Caco-2 (cell line): ENCODE data around the gene MYO15A. TPM values are rescaled to one million over a fixed set of nuclear protein-coding genes. Genes with fewer than 3 reads are reported as not detected.
A peak's percentile ranks its signal among the peaks of the same experiment; 100 is the strongest.

Experiments
- BruUV-seq: library from RNA; stranded (reverse); fragments of 400-500 nt; replicated peaks from 2 replicates; lab custom pipeline; 2021; lab: Mats Ljungman, UMichigan
- CTCF ChIA-PET: fragments of 300-600 bp; sonication (Branson Sonifier 250); formaldehyde crosslinking; loops from one replicate; lab custom pipeline; 2022; ENCODE audit warnings: antibody characterized with exemption; lab: Charles Lee
- POLR2A ChIA-PET: fragments of 300-600 bp; sonication (Branson Sonifier 250); formaldehyde crosslinking; loops from one replicate; lab custom pipeline; 2022; ENCODE audit warnings: antibody characterized with exemption; lab: Charles Lee
- DNase-seq, 2 experiments: peaks; one replicate each; pipeline versions ENCODE4 v3.0.0 to v3.0.0-alpha.2; 2020 to 2022
- H3K27me3 ChIP-seq: replicated peaks from 2 replicates; pipeline ENCODE4 v1.6.0; 2011; ENCODE audit warnings: low read length; ENCODE audit not compliant: control insufficient read depth, insufficient read depth
- H3K36me3 ChIP-seq: 2 replicates; pipeline ENCODE4 v1.5.1; 2011; ENCODE audit warnings: low read length; ENCODE audit not compliant: control insufficient read depth, insufficient read depth
- H3K4me1 ChIP-seq: fragments of 250-450 bp; sonication (Bioruptor Pico); 2 replicates; pipeline ENCODE4 v1.5.1; 2020; ENCODE audit warnings: mild to moderate bottlenecking
- H3K4me3 ChIP-seq: 2 replicates; pipeline ENCODE4 v1.5.1; 2011; ENCODE audit warnings: low read depth, mild to moderate bottlenecking, control low read depth, low read length
- H3K9me3 ChIP-seq: fragments of 250-450 bp; sonication (Bioruptor Pico); 2 replicates; pipeline ENCODE4 v1.5.1; 2020; ENCODE audit warnings: mild to moderate bottlenecking, moderate library complexity
- H3K27ac Mint-ChIP-seq: one replicate; pipeline ENCODE4 v1.8.0; 2022; ENCODE audit warnings: mixed read lengths; ENCODE audit not compliant: unreplicated experiment
- H3K27me3 Mint-ChIP-seq: one replicate; pipeline ENCODE4 v1.8.0; 2022; ENCODE audit warnings: mixed read lengths; ENCODE audit not compliant: insufficient read depth, unreplicated experiment
- H3K36me3 Mint-ChIP-seq: one replicate; pipeline ENCODE4 v1.8.0; 2022; ENCODE audit warnings: mild to moderate bottlenecking, mixed read lengths; ENCODE audit not compliant: insufficient read depth, unreplicated experiment
- H3K4me1 Mint-ChIP-seq: one replicate; pipeline ENCODE4 v1.8.0; 2022; ENCODE audit warnings: low read depth, mixed read lengths; ENCODE audit not compliant: unreplicated experiment
- H3K4me3 Mint-ChIP-seq: one replicate; pipeline ENCODE4 v1.8.0; 2022; ENCODE audit warnings: mild to moderate bottlenecking, moderate library complexity, mixed read lengths; ENCODE audit not compliant: unreplicated experiment
- H3K9me3 Mint-ChIP-seq: one replicate; pipeline ENCODE4 v1.8.0; 2022; ENCODE audit warnings: mixed read lengths; ENCODE audit not compliant: unreplicated experiment
- intact Hi-C: fragments of 100-400 bp; cut with micrococcal nuclease; formaldehyde crosslinking; loops from one replicate; pipeline ENCODE4 v1.10.0; 2022; ENCODE audit not compliant: unreplicated experiment
- total RNA-seq: library from RNA; stranded (reverse); gene quantifications from 2 replicates; pipeline ENCODE4 v1.2.3, GENCODE V29; 2022
- TF ChIP-seq, protein P1 (sequence below), 2 experiments: fragments of 200-600 bp in 1 of 2; IDR thresholded peaks; 1 replicate in 1 of 2; 2 replicates in 1 of 2; pipeline versions ENCODE4 v1.5.1 to v1.8.0; 2011 to 2022; ENCODE audit warnings: antibody characterized with exemption in 1 of 2, control low read depth in 1 of 2, inconsistent platforms in 1 of 2, low read depth in 1 of 2, low read length in 1 of 2, mild to moderate bottlenecking in 1 of 2, moderate library complexity in 1 of 2; ENCODE audit not compliant: insufficient read depth in 1 of 2, severe bottlenecking in 1 of 2, unreplicated experiment in 1 of 2

Gene MYO15A
- total RNA-seq, 1 experiment from 2014 or later = not detected

GRCh38 chr17:18093616-18094408, 14.7 kb upstream of the MYO15A start:
- BruUV-seq = no TSS peak
- H3K4me3 Mint-ChIP-seq = no peak overlapping the region
- CTCF ChIA-PET = no interaction called here

GRCh38 chr17:18094409-18094807, 14.1 kb upstream of the MYO15A start:
- H3K27me3 ChIP-seq = no peaks in the 10 kb centered on the region
- CTCF ChIA-PET = no interaction called here
- no peaks in the 10 kb centered on the region for H3K27me3 Mint-ChIP-seq
- H3K4me1 ChIP-seq = no peaks in the 10 kb centered on the region
- TF ChIP-seq, protein P1, sequence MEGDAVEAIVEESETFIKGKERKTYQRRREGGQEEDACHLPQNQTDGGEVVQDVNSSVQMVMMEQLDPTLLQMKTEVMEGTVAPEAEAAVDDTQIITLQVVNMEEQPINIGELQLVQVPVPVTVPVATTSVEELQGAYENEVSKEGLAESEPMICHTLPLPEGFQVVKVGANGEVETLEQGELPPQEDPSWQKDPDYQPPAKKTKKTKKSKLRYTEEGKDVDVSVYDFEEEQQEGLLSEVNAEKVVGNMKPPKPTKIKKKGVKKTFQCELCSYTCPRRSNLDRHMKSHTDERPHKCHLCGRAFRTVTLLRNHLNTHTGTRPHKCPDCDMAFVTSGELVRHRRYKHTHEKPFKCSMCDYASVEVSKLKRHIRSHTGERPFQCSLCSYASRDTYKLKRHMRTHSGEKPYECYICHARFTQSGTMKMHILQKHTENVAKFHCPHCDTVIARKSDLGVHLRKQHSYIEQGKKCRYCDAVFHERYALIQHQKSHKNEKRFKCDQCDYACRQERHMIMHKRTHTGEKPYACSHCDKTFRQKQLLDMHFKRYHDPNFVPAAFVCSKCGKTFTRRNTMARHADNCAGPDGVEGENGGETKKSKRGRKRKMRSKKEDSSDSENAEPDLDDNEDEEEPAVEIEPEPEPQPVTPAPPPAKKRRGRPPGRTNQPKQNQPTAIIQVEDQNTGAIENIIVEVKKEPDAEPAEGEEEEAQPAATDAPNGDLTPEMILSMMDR (IDR thresholded peaks at IDR 0.05; ENCODE audit: insufficient read depth in 1 of 2, low read depth in 1 of 2, low read length in 1 of 2, severe bottlenecking in 1 of 2, unreplicated experiment in 1 of 2) = no peak
- no peak for DNase-seq
- peaks cover 50% of the 10 kb centered on the region for H3K36me3 Mint-ChIP-seq
- peaks cover 6% of the 10 kb centered on the region for H3K36me3 ChIP-seq
- no peaks in the 10 kb centered on the region for H3K4me1 Mint-ChIP-seq
- H3K9me3 Mint-ChIP-seq = no peaks in the 10 kb centered on the region
- H3K9me3 ChIP-seq = no peaks in the 10 kb centered on the region
- H3K4me3 ChIP-seq = no peak overlapping the region
- no peak overlapping the region for H3K4me3 Mint-ChIP-seq
- no TSS peak for BruUV-seq
- H3K27ac Mint-ChIP-seq = no peak overlapping the region
- POLR2A ChIA-PET = no interaction called here
- intact Hi-C loops = no loop called here

More at GRCh38 chr17:18093616-18094408, 14.7 kb upstream of the MYO15A start:
- H3K36me3 ChIP-seq = peaks cover 6% of the 10 kb centered on the region
- no peaks in the 10 kb centered on the region for H3K27me3 ChIP-seq
- H3K4me3 ChIP-seq = no peak overlapping the region
- DNase-seq = peak in 1 of 2 experiments; percentile 31
- Mint-ChIP-seq H3K36me3 (peaks cover 51% of the 10 kb centered on the region), H3K27me3 (no peaks in the 10 kb centered on the region), H3K27ac (no peak overlapping the region), H3K4me1 (peaks cover 2% of the 10 kb centered on the region), H3K9me3 (no peaks in the 10 kb centered on the region)
- intact Hi-C loops = no loop called here
- TF ChIP-seq, protein P1 (IDR thresholded peaks at IDR 0.05; ENCODE audit: insufficient read depth in 1 of 2, low read depth in 1 of 2, low read length in 1 of 2, severe bottlenecking in 1 of 2, unreplicated experiment in 1 of 2) = peak; percentile 14 to 49
- peaks cover 1% of the 10 kb centered on the region for H3K4me1 ChIP-seq
- POLR2A ChIA-PET = no interaction called here
- no peaks in the 10 kb centered on the region for H3K9me3 ChIP-seq

DNA sequence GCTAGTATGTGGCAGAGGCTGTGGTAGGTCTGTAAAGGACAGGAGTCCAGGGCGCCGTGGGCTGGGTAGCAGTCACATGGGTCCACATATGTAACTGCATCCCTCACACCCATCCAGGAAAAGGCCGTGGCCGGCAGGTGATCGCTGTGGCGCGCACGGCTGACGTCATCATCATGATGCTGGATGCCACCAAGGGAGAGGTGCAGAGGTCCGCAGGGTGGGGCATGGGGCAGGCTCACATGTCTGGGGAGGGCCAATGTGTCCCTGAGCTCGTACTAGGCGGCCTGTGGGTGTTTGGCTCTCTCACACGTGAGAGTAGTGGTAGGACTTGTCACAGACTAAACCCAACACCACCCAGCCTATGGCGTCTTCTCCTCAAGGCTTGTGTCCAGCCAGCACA, 9.0 kb upstream of the MYO15A start:
- H3K4me1 ChIP-seq = no peaks in the 10 kb centered on the region
- H3K9me3 ChIP-seq = no peaks in the 10 kb centered on the region
- H3K4me3 ChIP-seq = no peak overlapping the region
- TF ChIP-seq, protein P1 (IDR thresholded peaks at IDR 0.05; ENCODE audit: insufficient read depth in 1 of 2, low read depth in 1 of 2, low read length in 1 of 2, severe bottlenecking in 1 of 2, unreplicated experiment in 1 of 2) = no peak
- intact Hi-C loops = no loop called here
- no TSS peak for BruUV-seq
- Mint-ChIP-seq H3K27me3 (no peaks in the 10 kb centered on the region), H3K4me3 (no peak overlapping the region), H3K4me1 (no peaks in the 10 kb centered on the region), H3K36me3 (peaks cover 17% of the 10 kb centered on the region), H3K27ac (no peak overlapping the region), H3K9me3 (no peaks in the 10 kb centered on the region)
- H3K36me3 ChIP-seq = peaks cover 2% of the 10 kb centered on the region
- ChIA-PET POLR2A (no interaction called here), CTCF (no interaction called here)
- H3K27me3 ChIP-seq = no peaks in the 10 kb centered on the region
- DNase-seq = no peak
